Right atrium auricular region (tissue), 2 donors: ENCODE results near the gene HIVEP2. TPM values are rescaled to one million over a fixed set of nuclear protein-coding genes. Genes with fewer than 3 reads are reported as not detected.

Experiments
- DNase-seq: peaks from one replicate; pipeline ENCODE4 v3.0.0-alpha.2; 2019; ENCODE audit warnings: low spot score
- H3K27ac ChIP-seq, 2 donors: fragments of 200-600 bp; sonication (generic); 1 replicate in 1 of 2; 2 replicates in 1 of 2; pipeline ENCODE4 v1.5.1; 2016 to 2019
- H3K27me3 ChIP-seq, 2 donors: fragments of 200-600 bp; sonication (generic); one replicate each; pipeline versions ENCODE4 v1.5.1 to v1.6.0; 2017 to 2019
- H3K36me3 ChIP-seq: fragments of 200-600 bp; sonication (generic); one replicate; pipeline ENCODE4 v1.5.1; 2016
- H3K4me1 ChIP-seq, 2 donors: fragments of 200-600 bp; sonication (generic); one replicate each; pipeline versions ENCODE4 v1.5.1 to v1.6.0; 2017 to 2019
- H3K4me3 ChIP-seq, 2 donors: fragments of 200-600 bp; sonication (generic); 1 replicate in 1 of 2; 2 replicates in 1 of 2; pipeline ENCODE4 v1.5.1; 2017 to 2019; ENCODE audit warnings: mild to moderate bottlenecking in 1 of 2, moderate library complexity in 1 of 2
- H3K9me3 ChIP-seq, 2 donors: fragments of 200-600 bp; sonication (generic); one replicate each; pipeline ENCODE4 v1.5.1; 2019
- CTCF ChIP-seq, 2 donors: fragments of 200-600 bp; sonication (generic); IDR thresholded peaks; one replicate each; pipeline ENCODE4 v1.5.1; 2019; ENCODE audit warnings: antibody characterized with exemption in 2 of 2
- total RNA-seq, 2 donors: library from RNA; depleted of rRNA; stranded (reverse); fragments of >200 nt; gene quantifications; one replicate each; pipeline ENCODE4 v1.1.0, GENCODE V29; 2016

Gene HIVEP2
- total RNA-seq, 2 donors from 2014 or later = 19.2 to 28.6 TPM

GRCh38 chr6:142750998-142751397, 194.0 kb downstream of the HIVEP2 start:
- H3K4me3 ChIP-seq = no peak overlapping the region
- no peaks in the 10 kb centered on the region for H3K27me3 ChIP-seq
- TF ChIP-seq CTCF (IDR thresholded peaks at IDR 0.05) = no peak
- H3K9me3 ChIP-seq = no peaks in the 10 kb centered on the region
- H3K27ac ChIP-seq = no peak overlapping the region
- no peaks in the 10 kb centered on the region for H3K4me1 ChIP-seq
- DNase-seq = no peak
- H3K36me3 ChIP-seq = peaks cover 17% of the 10 kb centered on the region

- no peaks in the 10 kb centered on the region for H3K27me3 ChIP-seq
- H3K27ac ChIP-seq = no peak overlapping the region
- no peaks in the 10 kb centered on the region for H3K4me1 ChIP-seq
- H3K4me3 ChIP-seq = no peak overlapping the region
- H3K36me3 ChIP-seq = peaks cover 17% of the 10 kb centered on the region
- no peak for TF ChIP-seq CTCF (IDR thresholded peaks at IDR 0.05)
- DNase-seq = no peak
- no peaks in the 10 kb centered on the region for H3K9me3 ChIP-seq
Measured at GRCh38 chr6:142749556-142749955, 195.4 kb downstream of the HIVEP2 start.

GRCh38 chr6:142746524-142746923, 198.5 kb downstream of the HIVEP2 start:
- Histone ChIP-seq H3K36me3 (no peaks in the 10 kb centered on the region), H3K9me3 (no peaks in the 10 kb centered on the region), H3K27me3 (no peaks in the 10 kb centered on the region), H3K27ac (no peak overlapping the region), H3K4me1 (no peaks in the 10 kb centered on the region), H3K4me3 (no peak overlapping the region)
- peak; percentile 40 to 67 for TF ChIP-seq CTCF (IDR thresholded peaks at IDR 0.05)
- DNase-seq = no peak

- Histone ChIP-seq H3K9me3 (no peaks in the 10 kb centered on the region), H3K4me3 (no peak overlapping the region)
Measured at GRCh38 chr6:142744836-142745235, 200.1 kb downstream of the HIVEP2 start.

GRCh38 chr6:142740449-142740848, 204.5 kb downstream of the HIVEP2 start:
- H3K4me3 ChIP-seq = no peak overlapping the region
- H3K4me1 ChIP-seq = no peaks in the 10 kb centered on the region
- no peaks in the 10 kb centered on the region for H3K36me3 ChIP-seq
- no peak overlapping the region for H3K27ac ChIP-seq
- H3K9me3 ChIP-seq = no peaks in the 10 kb centered on the region
- TF ChIP-seq CTCF (IDR thresholded peaks at IDR 0.05) = no peak
- no peaks in the 10 kb centered on the region for H3K27me3 ChIP-seq
- DNase-seq = no peak

More at GRCh38 chr6:142744836-142745235, 200.1 kb downstream of the HIVEP2 start:
- Histone ChIP-seq H3K36me3 (no peaks in the 10 kb centered on the region), H3K27me3 (no peaks in the 10 kb centered on the region), H3K27ac (no peak overlapping the region), H3K4me1 (no peaks in the 10 kb centered on the region)
- no peak for TF ChIP-seq CTCF (IDR thresholded peaks at IDR 0.05)
- no peak for DNase-seq

- H3K27ac ChIP-seq = no peak overlapping the region
- no peak for TF ChIP-seq CTCF (IDR thresholded peaks at IDR 0.05)
- no peak overlapping the region for H3K4me3 ChIP-seq
- H3K9me3 ChIP-seq = no peaks in the 10 kb centered on the region
- no peaks in the 10 kb centered on the region for H3K4me1 ChIP-seq
- H3K36me3 ChIP-seq = no peaks in the 10 kb centered on the region
- no peak for DNase-seq
- no peaks in the 10 kb centered on the region for H3K27me3 ChIP-seq
Measured at GRCh38 chr6:142738731-142739130, 206.2 kb downstream of the HIVEP2 start.
